ENCODE results near the gene SPRYD3.

GRCh38 chr12:53073881-53074280 is 5.3 kb downstream of the SPRYD3 start:
- TF ChIP-seq EZH2phosphoT487 (conservative IDR thresholded peaks at IDR 0.05; ENCODE audit: low read length) (no peak), CTCF (IDR thresholded peaks at IDR 0.05; ENCODE audit: insufficient read depth, low read length, poor library complexity, severe bottlenecking) (no peak)
